DND-41 (cell line): Measurements from ENCODE around the gene SLC25A42.

Experiments used
- EZH2 ChIP-seq: IDR thresholded peaks from 3 replicates; pipeline ENCODE4 v1.6.1; 2012; ENCODE audit warnings: borderline replicate concordance, low read depth, mild to moderate bottlenecking, moderate library complexity, low read length, inconsistent platforms; ENCODE audit not compliant: severe bottlenecking
- TF ChIP-seq, protein P1 (sequence below): IDR thresholded peaks from 2 replicates; pipeline ENCODE4 v1.5.1; 2012; ENCODE audit warnings: borderline replicate concordance, low read length, moderate library complexity, mild to moderate bottlenecking; ENCODE audit not compliant: poor library complexity, severe bottlenecking; ENCODE audit errors: extremely low read depth

DNA sequence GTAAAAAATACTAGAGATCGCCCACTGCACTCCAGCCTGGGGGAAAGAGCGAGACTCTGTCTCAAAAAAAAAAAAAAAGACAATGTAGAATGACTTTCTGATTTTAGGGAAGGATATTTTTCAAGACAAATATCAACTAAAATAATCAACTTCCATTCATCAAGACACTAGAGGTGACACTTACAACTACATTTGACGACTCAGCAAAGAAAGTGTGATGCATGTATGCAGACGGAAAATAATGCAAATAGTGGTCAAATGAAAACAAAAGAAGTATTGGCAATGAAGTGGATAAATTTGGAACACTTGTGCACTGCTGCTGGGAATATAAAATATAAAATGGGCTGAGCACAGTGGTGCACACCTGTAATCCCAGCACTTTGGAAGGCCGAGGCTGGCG, 62.3 kb downstream of the SLC25A42 start:
- TF ChIP-seq, protein P1, sequence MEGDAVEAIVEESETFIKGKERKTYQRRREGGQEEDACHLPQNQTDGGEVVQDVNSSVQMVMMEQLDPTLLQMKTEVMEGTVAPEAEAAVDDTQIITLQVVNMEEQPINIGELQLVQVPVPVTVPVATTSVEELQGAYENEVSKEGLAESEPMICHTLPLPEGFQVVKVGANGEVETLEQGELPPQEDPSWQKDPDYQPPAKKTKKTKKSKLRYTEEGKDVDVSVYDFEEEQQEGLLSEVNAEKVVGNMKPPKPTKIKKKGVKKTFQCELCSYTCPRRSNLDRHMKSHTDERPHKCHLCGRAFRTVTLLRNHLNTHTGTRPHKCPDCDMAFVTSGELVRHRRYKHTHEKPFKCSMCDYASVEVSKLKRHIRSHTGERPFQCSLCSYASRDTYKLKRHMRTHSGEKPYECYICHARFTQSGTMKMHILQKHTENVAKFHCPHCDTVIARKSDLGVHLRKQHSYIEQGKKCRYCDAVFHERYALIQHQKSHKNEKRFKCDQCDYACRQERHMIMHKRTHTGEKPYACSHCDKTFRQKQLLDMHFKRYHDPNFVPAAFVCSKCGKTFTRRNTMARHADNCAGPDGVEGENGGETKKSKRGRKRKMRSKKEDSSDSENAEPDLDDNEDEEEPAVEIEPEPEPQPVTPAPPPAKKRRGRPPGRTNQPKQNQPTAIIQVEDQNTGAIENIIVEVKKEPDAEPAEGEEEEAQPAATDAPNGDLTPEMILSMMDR: no peak
- no peak for TF ChIP-seq EZH2
